ENCODE measurements around the gene AMPD3. TPM values are rescaled to one million over a fixed set of nuclear protein-coding genes. Genes with fewer than 3 reads are reported as not detected.

Gene AMPD3
- total and polyA plus RNA-seq, 10 donors, result 9.3 to 54.7 (median 25.2) TPM

GRCh38 chr11:10514709-10515108, 59.6 kb downstream of the AMPD3 start:
- peaks cover 0 to 22% (median 0%) of the 10 kb centered on the region in 6 donors for H3K4me1 ChIP-seq
- H3K27me3 ChIP-seq (replicated peaks in 1 of 7), result no peaks in the 10 kb centered on the region
- H3K36me3 ChIP-seq, result peaks cover 0 to 57% (median 23%) of the 10 kb centered on the region in 6 donors
- no peak for DNase-seq
- TF ChIP-seq POLR2AphosphoS5 (IDR thresholded peaks at IDR 0.05), result no peak
- no peak for TF ChIP-seq POLR2A (IDR thresholded peaks at IDR 0.05)
- TF ChIP-seq CTCF (IDR thresholded peaks at IDR 0.05 in 8 of 11, conservative IDR thresholded peaks at IDR 0.05 in 3 of 11), result no peak
- intact Hi-C loops (cut with DNase I; ENCODE audit: low total_unique reads), result loop anchor here (5.0 to 10.0 kb wide), 2 partner anchors 140 to 223 kb away; no protein-coding TSS in a partner anchor
- peak overlapping the region in 2 of 8 donors; percentile 3 to 24 for H3K27ac ChIP-seq
- WGBS, 5 donors, result 92 to 99% (median 95%) methylated on average over 2 of the region's 2 CpGs
- no peak overlapping the region for H3K4me3 ChIP-seq
- no peaks in the 10 kb centered on the region for H3K9me3 ChIP-seq

- intact Hi-C loops (cut with DNase I; ENCODE audit: low total_unique reads), result loop anchor here (10.0 kb wide), 1 partner anchor 139 kb away; no protein-coding TSS in a partner anchor
- H3K27ac ChIP-seq, result no peak overlapping the region
Measured at GRCh38 chr11:10515418-10515817, 60.4 kb downstream of the AMPD3 start.

GRCh38 chr11:10518123-10518522, 63.1 kb downstream of the AMPD3 start:
- H3K4me1 ChIP-seq, result peaks cover 0 to 17% (median 0%) of the 10 kb centered on the region in 6 donors
- intact Hi-C loops (cut with DNase I; ENCODE audit: low total_unique reads), result loop anchor here (10.0 kb wide), 1 partner anchor 137 kb away; no protein-coding TSS in a partner anchor
- H3K27ac ChIP-seq, result no peak overlapping the region

More at GRCh38 chr11:10515418-10515817, 60.4 kb downstream of the AMPD3 start:
- H3K27me3 ChIP-seq (replicated peaks in 1 of 7), result no peaks in the 10 kb centered on the region
- H3K4me1 ChIP-seq, result peaks cover 0 to 22% (median 0%) of the 10 kb centered on the region in 6 donors
- TF ChIP-seq POLR2A (IDR thresholded peaks at IDR 0.05) (no peak), CTCF (IDR thresholded peaks at IDR 0.05 in 8 of 11, conservative IDR thresholded peaks at IDR 0.05 in 3 of 11) (no peak), POLR2AphosphoS5 (IDR thresholded peaks at IDR 0.05) (no peak)
- WGBS, 5 donors, result 90 to 96% (median 94%) methylated on average over 3 of the region's 3 CpGs
- no peaks in the 10 kb centered on the region for H3K9me3 ChIP-seq
- H3K4me3 ChIP-seq, result no peak overlapping the region
- peaks cover 0 to 64% (median 28%) of the 10 kb centered on the region in 6 donors for H3K36me3 ChIP-seq
- no peak for DNase-seq

More at GRCh38 chr11:10518123-10518522, 63.1 kb downstream of the AMPD3 start:
- H3K4me3 ChIP-seq, result no peak overlapping the region
- no peaks in the 10 kb centered on the region for H3K27me3 ChIP-seq (replicated peaks in 1 of 7)
- DNase-seq, result no peak
- TF ChIP-seq CTCF (IDR thresholded peaks at IDR 0.05 in 8 of 11, conservative IDR thresholded peaks at IDR 0.05 in 3 of 11) (no peak), POLR2AphosphoS5 (IDR thresholded peaks at IDR 0.05) (no peak), POLR2A (IDR thresholded peaks at IDR 0.05) (no peak)
- peaks cover 0 to 86% (median 46%) of the 10 kb centered on the region in 6 donors for H3K36me3 ChIP-seq
- H3K9me3 ChIP-seq, result no peaks in the 10 kb centered on the region
